ENCODE results near the gene CACNG7. TPM values are rescaled to one million over a fixed set of nuclear protein-coding genes. Genes with fewer than 3 reads are reported as not detected.

The CACNG7 gene
- total and polyA plus RNA-seq, 8 donors: 0.05 TPM; not detected in 7

- peaks cover 0 to 4% (median 0%) of the 10 kb centered on the region in 4 donors for H3K4me1 ChIP-seq
- no peak overlapping the region for H3K4me3 ChIP-seq
- no peaks in the 10 kb centered on the region for H3K36me3 ChIP-seq
- peaks cover 0 to 98% (median 34%) of the 10 kb centered on the region in 3 donors for H3K27me3 ChIP-seq
- WGBS, 5 donors: 87 to 94% (median 91%) methylated on average over 26 to 27 of the region's 27 CpGs
- DNase-seq: no peak
- intact Hi-C loops (cut with DNase I; ENCODE audit: low total_unique reads): loop anchor here (10.0 kb wide), 1 partner anchor 124 kb away; no protein-coding TSS in a partner anchor
- TF ChIP-seq POLR2AphosphoS5 (IDR thresholded peaks at IDR 0.05) (no peak), EP300 (IDR thresholded peaks at IDR 0.05) (no peak), POLR2A (IDR thresholded peaks at IDR 0.05) (no peak), CTCF (IDR thresholded peaks at IDR 0.05) (no peak)
- no peak overlapping the region for H3K27ac ChIP-seq
- no peaks in the 10 kb centered on the region for H3K9me3 ChIP-seq
These were observed 8.8 kb upstream of the CACNG7 start for GRCh38 chr19:53900191-53900860.

- Histone ChIP-seq H3K27me3 (peaks cover 8 to 97% (median 39%) of the 10 kb centered on the region in 3 donors), H3K27ac (no peak overlapping the region), H3K36me3 (no peaks in the 10 kb centered on the region), H3K9me3 (no peaks in the 10 kb centered on the region), H3K4me3 (no peak overlapping the region), H3K4me1 (peaks cover 2 to 23% (median 18%) of the 10 kb centered on the region in 4 donors)
- 42 to 58% (median 44%) methylated on average over 4 of the region's 4 CpGs for WGBS, 5 donors
- TF ChIP-seq EP300 (IDR thresholded peaks at IDR 0.05) (no peak), POLR2A (IDR thresholded peaks at IDR 0.05) (no peak), POLR2AphosphoS5 (IDR thresholded peaks at IDR 0.05) (no peak), CTCF (IDR thresholded peaks at IDR 0.05) (no peak)
- peak in 1 of 2 donors; percentile 81 for DNase-seq
- intact Hi-C loops (cut with DNase I; ENCODE audit: low total_unique reads): loop anchor here (10.0 kb wide), 1 partner anchor 122 kb away; no protein-coding TSS in a partner anchor
These were observed 5.9 kb upstream of the CACNG7 start for GRCh38 chr19:53903055-53903680.

GRCh38 chr19:53904909-53905308 is 4.2 kb upstream of the CACNG7 start:
- peaks cover 9 to 36% (median 25%) of the 10 kb centered on the region in 4 donors for H3K4me1 ChIP-seq
- 25 to 47% (median 37%) methylated on average over 3 of the region's 3 CpGs for WGBS, 5 donors
- H3K27ac ChIP-seq: no peak overlapping the region
- peaks cover 20 to 97% (median 45%) of the 10 kb centered on the region in 3 donors for H3K27me3 ChIP-seq
- no peaks in the 10 kb centered on the region for H3K9me3 ChIP-seq
- intact Hi-C loops (cut with DNase I; ENCODE audit: low total_unique reads): loop anchor here (10.0 kb wide), 1 partner anchor 120 kb away; no protein-coding TSS in a partner anchor
- H3K4me3 ChIP-seq: no peak overlapping the region
- no peaks in the 10 kb centered on the region for H3K36me3 ChIP-seq
- DNase-seq: no peak
- TF ChIP-seq POLR2AphosphoS5 (IDR thresholded peaks at IDR 0.05): no peak
- TF ChIP-seq POLR2A (IDR thresholded peaks at IDR 0.05): no peak
- TF ChIP-seq EP300 (IDR thresholded peaks at IDR 0.05): no peak
- no peak for TF ChIP-seq CTCF (IDR thresholded peaks at IDR 0.05)

GRCh38 chr19:53905787-53906186 is 3.3 kb upstream of the CACNG7 start:
- 50 to 71% (median 63%) methylated on average over 1 of the region's 1 CpG for WGBS, 5 donors
- Histone ChIP-seq H3K4me3 (no peak overlapping the region), H3K27ac (no peak overlapping the region), H3K4me1 (peaks cover 9 to 40% (median 25%) of the 10 kb centered on the region in 4 donors), H3K36me3 (no peaks in the 10 kb centered on the region), H3K9me3 (no peaks in the 10 kb centered on the region), H3K27me3 (peaks cover 20 to 97% (median 54%) of the 10 kb centered on the region in 3 donors)
- DNase-seq: no peak
- intact Hi-C loops (cut with DNase I; ENCODE audit: low total_unique reads): loop anchor here (10.0 kb wide), 1 partner anchor 119 kb away; no protein-coding TSS in a partner anchor
- TF ChIP-seq POLR2A (IDR thresholded peaks at IDR 0.05) (no peak), CTCF (IDR thresholded peaks at IDR 0.05) (no peak), POLR2AphosphoS5 (IDR thresholded peaks at IDR 0.05) (no peak), EP300 (IDR thresholded peaks at IDR 0.05) (no peak)
